BJ (cell line): ENCODE results near the gene SLC16A8. TPM values are rescaled to one million over a fixed set of nuclear protein-coding genes. Genes with fewer than 3 reads are reported as not detected.

Source experiments
- CTCF ChIA-PET: fragments of 350-600 bp; formaldehyde crosslinking; extraction: SDS; loops from one replicate; lab custom pipeline; 2021; ENCODE audit warnings: antibody characterized with exemption, inconsistent platforms; lab: Yijun Ruan, JAX
- POLR2A ChIA-PET: fragments of 300-600 bp; sonication (Branson Sonifier 250); formaldehyde crosslinking; extraction: SDS; loops from one replicate; lab custom pipeline; 2021; ENCODE audit warnings: antibody characterized with exemption; lab: Charles Lee
- DNase-seq: peaks from one replicate; pipeline ENCODE4 v3.0.0-alpha.2; 2011; ENCODE audit warnings: low read depth
- H3K27me3 ChIP-seq: 2 replicates; pipeline ENCODE4 v1.6.0; 2011; ENCODE audit warnings: low read length; ENCODE audit not compliant: control insufficient read depth, insufficient read depth
- H3K36me3 ChIP-seq: 2 replicates; pipeline ENCODE4 v1.5.1; 2011; ENCODE audit warnings: low read length; ENCODE audit not compliant: control insufficient read depth, insufficient read depth
- H3K4me3 ChIP-seq: 2 replicates; pipeline ENCODE4 v1.5.1; 2011; ENCODE audit warnings: low read depth, mild to moderate bottlenecking, control low read depth, low read length
- CTCF ChIP-seq: IDR thresholded peaks from 2 replicates; pipeline ENCODE4 v1.5.1; 2011; ENCODE audit warnings: low read depth, mild to moderate bottlenecking, control low read depth, inconsistent platforms, low read length, moderate library complexity; ENCODE audit not compliant: insufficient read depth
- polyA plus RNA-seq: library from polyadenylated mRNA; depleted of rRNA; stranded (reverse); fragments of >200 nt; gene quantifications from 2 replicates; pipeline ENCODE4 v1.2.3, GENCODE V29; 2011

Gene SLC16A8
- polyA plus RNA-seq, 1 experiment = 0.10 TPM

- H3K27me3 ChIP-seq = no peaks in the 10 kb centered on the region
- no peak for TF ChIP-seq CTCF
- DNase-seq = no peak
- peaks cover 14% of the 10 kb centered on the region for H3K36me3 ChIP-seq
- ChIA-PET CTCF (interaction anchor here (1.4 kb wide), 1 partner anchor 14 kb away, joined by 6 read pairs; no protein-coding TSS in a partner anchor), POLR2A (no interaction called here)
- no peak overlapping the region for H3K4me3 ChIP-seq
Measured at GRCh38 chr22:38066381-38067027, 17.5 kb downstream of the SLC16A8 start.

GRCh38 chr22:38065539-38065938, 18.4 kb downstream of the SLC16A8 start:
- H3K4me3 ChIP-seq = no peak overlapping the region
- H3K36me3 ChIP-seq = peaks cover 13% of the 10 kb centered on the region
- ChIA-PET POLR2A (no interaction called here), CTCF (interaction anchor here (1.4 kb wide), 1 partner anchor 13 kb away, joined by 6 read pairs; no protein-coding TSS in a partner anchor)
- TF ChIP-seq CTCF = no peak
- DNase-seq = no peak
- H3K27me3 ChIP-seq = no peaks in the 10 kb centered on the region

GRCh38 chr22:38062791-38063190, 21.2 kb downstream of the SLC16A8 start:
- peaks cover 18% of the 10 kb centered on the region for H3K36me3 ChIP-seq
- H3K4me3 ChIP-seq = no peak overlapping the region
- H3K27me3 ChIP-seq = no peaks in the 10 kb centered on the region
- TF ChIP-seq CTCF = no peak
- ChIA-PET POLR2A (interaction anchor here (0.6 kb wide), 1 partner anchor 30 kb away, joined by 3 read pairs; no protein-coding TSS in a partner anchor), CTCF (interaction anchor here (1.3 kb wide), 1 partner anchor 10 kb away, joined by 4 read pairs; no protein-coding TSS in a partner anchor)
- DNase-seq = no peak

- POLR2A ChIA-PET = interaction anchor here (0.5 kb wide), 1 partner anchor 117 kb away, joined by 3 read pairs; no protein-coding TSS in a partner anchor
- CTCF ChIA-PET = interaction anchor here (1.1 to 2.0 kb wide), 4 partner anchors 12 to 625 kb away, joined by 3 to 11 read pairs (median 4); partner anchors contain the start of gene TOMM22
- H3K4me3 ChIP-seq = peak within 1 kb of the TSS; percentile 81
Measured at GRCh38 chr22:38056969-38057891, 26.8 kb downstream of the SLC16A8 start, which contains the start of gene PICK1. PICK1 (plus strand) TSS chr22:38057404; CDS start chr22:38057810, 406 bp downstream.

More at GRCh38 chr22:38056969-38057891, 26.8 kb downstream of the SLC16A8 start, which contains the start of gene PICK1:
- peaks cover 1% of the 10 kb centered on the region; the same call in 1 of the 2 replicates for H3K27me3 ChIP-seq
- peak; percentile 71 for DNase-seq
- TF ChIP-seq CTCF = peak; percentile 12; the same call in 1 of the 2 replicates
- H3K36me3 ChIP-seq = peaks cover 4% of the 10 kb centered on the region
